ENCODE data around the gene KBTBD12.

KBTBD12 gene

GRCh38 chr3:128014548-128014947, 99.5 kb downstream of the KBTBD12 start:
- no peak for TF ChIP-seq CTCF (conservative IDR thresholded peaks at IDR 0.05)
- H3K27ac ChIP-seq, result no peak overlapping the region

- no peak for TF ChIP-seq CTCF (conservative IDR thresholded peaks at IDR 0.05)
- no peak overlapping the region for H3K27ac ChIP-seq
These were observed 101.5 kb downstream of the KBTBD12 start for GRCh38 chr3:128016502-128016901.

GRCh38 chr3:128021768-128022372, 106.8 kb downstream of the KBTBD12 start:
- no peak for TF ChIP-seq CTCF (conservative IDR thresholded peaks at IDR 0.05)
- no peak overlapping the region for H3K27ac ChIP-seq

GRCh38 chr3:128033102-128033501, 118.1 kb downstream of the KBTBD12 start:
- H3K27ac ChIP-seq, result no peak overlapping the region
- TF ChIP-seq CTCF (conservative IDR thresholded peaks at IDR 0.05), result no peak

- no peak overlapping the region for H3K27ac ChIP-seq
- TF ChIP-seq CTCF (conservative IDR thresholded peaks at IDR 0.05), result no peak
These were observed 121.1 kb downstream of the KBTBD12 start for GRCh38 chr3:128036119-128036518.
